CD14-positive monocyte (primary cell): ENCODE measurements around the gene CEP85L. TPM values are rescaled to one million over a fixed set of nuclear protein-coding genes. Genes with fewer than 3 reads are reported as not detected.

Experiments
- DNase-seq, 3 donors: peaks; one replicate each; pipeline ENCODE4 v3.0.0-alpha.2; 2011 to 2022
- H2AFZ ChIP-seq: 2 replicates; pipeline ENCODE4 v1.6.0; 2012; ENCODE audit warnings: mild to moderate bottlenecking, low read depth, low read length, inconsistent platforms; ENCODE audit not compliant: insufficient read depth, poor library complexity, severe bottlenecking
- H3K27ac ChIP-seq, 2 donors: 1 replicate in 1 of 2; 2 replicates in 1 of 2; pipeline ENCODE4 v1.5.1; 2012 to 2013; ENCODE audit warnings: low read length in 2 of 2, control low read depth in 1 of 2, inconsistent platforms in 1 of 2, low read depth in 1 of 2, mild to moderate bottlenecking in 1 of 2
- H3K27me3 ChIP-seq, 2 donors: one replicate each; pipeline versions ENCODE4 v1.6.0 to v1.6.1; 2011 to 2013; ENCODE audit warnings: low read length in 2 of 2; ENCODE audit not compliant: control insufficient read depth in 2 of 2, insufficient read depth in 2 of 2
- H3K36me3 ChIP-seq, 2 donors: replicated peaks in 1 of 2; 1 replicate in 1 of 2; 2 replicates in 1 of 2; pipeline versions ENCODE4 v1.5.1 to v1.6.1; 2012 to 2013; ENCODE audit warnings: low read length in 2 of 2, control low read depth in 1 of 2, inconsistent platforms in 1 of 2, mild to moderate bottlenecking in 1 of 2; ENCODE audit not compliant: insufficient read depth in 2 of 2, control insufficient read depth in 1 of 2
- H3K4me1 ChIP-seq, 2 donors: 1 replicate in 1 of 2; 2 replicates in 1 of 2; pipeline versions ENCODE4 v1.5.1 to v1.6.1; 2012 to 2013; ENCODE audit warnings: low read length in 2 of 2, control low read depth in 1 of 2, inconsistent platforms in 1 of 2, mild to moderate bottlenecking in 1 of 2, moderate library complexity in 1 of 2; ENCODE audit not compliant: insufficient read depth in 2 of 2, control insufficient read depth in 1 of 2
- H3K4me2 ChIP-seq: replicated peaks from 2 replicates; pipeline ENCODE3; 2012; ENCODE audit warnings: low read length, moderate library complexity, mild to moderate bottlenecking; ENCODE audit not compliant: poor library complexity, severe bottlenecking; ENCODE audit errors: extremely low read depth
- H3K4me3 ChIP-seq, 3 experiments: fragments of 200-600 bp in 1 of 3; sonication (generic) in 1 of 3; replicated peaks in 1 of 3; 1 replicate in 2 of 3; 2 replicates in 1 of 3; pipeline ENCODE4 v1.5.1; 2011 to 2013; ENCODE audit warnings: low read length in 3 of 3, mild to moderate bottlenecking in 3 of 3, control low read depth in 2 of 3, low read depth in 2 of 3, inconsistent platforms in 1 of 3, moderate library complexity in 1 of 3
- H3K79me2 ChIP-seq: 2 replicates; pipeline ENCODE4 v1.6.0; 2012; ENCODE audit warnings: mild to moderate bottlenecking, control low read depth, inconsistent platforms, low read length, moderate library complexity; ENCODE audit not compliant: insufficient read depth
- H3K9ac ChIP-seq: 2 replicates; pipeline ENCODE4 v1.6.0; 2017; ENCODE audit warnings: low read length, mild to moderate bottlenecking; ENCODE audit not compliant: insufficient read depth, poor library complexity, severe bottlenecking
- H3K9me3 ChIP-seq, 2 donors: replicated peaks in 1 of 2; 1 replicate in 1 of 2; 2 replicates in 1 of 2; pipeline versions ENCODE4 v1.5.1 to v1.6.1; 2012 to 2013; ENCODE audit warnings: low read length in 2 of 2, control low read depth in 1 of 2; ENCODE audit not compliant: control insufficient read depth in 1 of 2, insufficient read depth in 1 of 2
- H4K20me1 ChIP-seq: 2 replicates; pipeline ENCODE4 v1.6.0; 2012; ENCODE audit warnings: mild to moderate bottlenecking, low read length, control low read depth, moderate library complexity; ENCODE audit not compliant: insufficient read depth
- H3K27ac Mint-ChIP-seq, 7 donors: one replicate each; pipeline ENCODE4 v1.8.0; 2020; ENCODE audit warnings: mild to moderate bottlenecking in 7 of 7, mixed read lengths in 7 of 7, moderate library complexity in 6 of 7, inconsistent platforms in 2 of 7
- H3K27me3 Mint-ChIP-seq, 3 donors: one replicate each; pipeline ENCODE4 v1.8.0; 2021 to 2022; ENCODE audit warnings: low read depth in 3 of 3, mild to moderate bottlenecking in 3 of 3, mixed read lengths in 3 of 3, moderate library complexity in 3 of 3, inconsistent platforms in 1 of 3
- H3K36me3 Mint-ChIP-seq, 2 donors: one replicate each; pipeline ENCODE4 v1.8.0; 2020; ENCODE audit warnings: mixed read lengths in 2 of 2, inconsistent platforms in 1 of 2, mild to moderate bottlenecking in 1 of 2
- H3K4me1 Mint-ChIP-seq: one replicate; pipeline ENCODE4 v1.8.0; 2020; ENCODE audit warnings: mild to moderate bottlenecking, mixed read lengths
- H3K4me3 Mint-ChIP-seq, 2 donors: one replicate each; pipeline ENCODE4 v1.8.0; 2020; ENCODE audit warnings: mild to moderate bottlenecking in 2 of 2, mixed read lengths in 2 of 2, moderate library complexity in 1 of 2
- H3K9me3 Mint-ChIP-seq, 7 donors: one replicate each; pipeline ENCODE4 v1.8.0; 2020 to 2022; ENCODE audit warnings: mixed read lengths in 7 of 7, mild to moderate bottlenecking in 6 of 7, moderate library complexity in 6 of 7, inconsistent platforms in 2 of 7
- CTCF ChIP-seq: fragments of 200-600 bp; IDR thresholded peaks from one replicate; pipeline ENCODE4 v1.8.0; 2022; ENCODE audit warnings: antibody characterized with exemption, mild to moderate bottlenecking
- WGBS: methylation state at CpG from one replicate; pipeline ENCODE4 v1.1.5; 2013; ENCODE audit warnings: missing lambda C conversion rate; ENCODE audit not compliant: insufficient coverage; 5-methylcytosine and 5-hydroxymethylcytosine counted together
- intact Hi-C, 2 donors: fragments of 100-400 bp; cut with micrococcal nuclease; formaldehyde crosslinking; loops; one replicate each; pipeline versions ENCODE4 v1.15.0 to v1.15.1; 2023
- polyA plus RNA-seq, 3 donors: library from polyadenylated mRNA; depleted of rRNA in 1 of 3; unstranded in 2 of 3; stranded (reverse) in 1 of 3; fragments of 300-500 nt in 2 of 3; fragments of >200 nt in 1 of 3; fragmentation: Illumina TruSeq in 2 of 3; gene quantifications; 1 replicate in 2 of 3; 2 replicates in 1 of 3; pipeline ENCODE4 v1.2.3, GENCODE V29; 2012 to 2021

CEP85L gene
- polyA plus RNA-seq, 3 donors: 14.9 to 38.3 (median 19.6) TPM

GRCh38 chr6:118502169-118502568 is 149.2 kb downstream of the CEP85L start:
- no peaks in the 10 kb centered on the region for H3K9me3 ChIP-seq
- peaks cover 37 to 60% of the 10 kb centered on the region in 2 donors for H3K36me3 Mint-ChIP-seq
- H3K36me3 ChIP-seq: peaks cover 12 to 52% of the 10 kb centered on the region in 2 donors
- no peak overlapping the region for H3K4me2 ChIP-seq
- DNase-seq: no peak
- H3K27ac ChIP-seq: no peak overlapping the region
- H3K9me3 Mint-ChIP-seq: peaks cover 2 to 9% (median 6%) of the 10 kb centered on the region in 7 donors
- H3K4me1 ChIP-seq: no peaks in the 10 kb centered on the region
- no peak overlapping the region for H3K4me3 Mint-ChIP-seq
- no peak overlapping the region for H3K4me3 ChIP-seq
- H3K27ac Mint-ChIP-seq: no peak overlapping the region
- H3K9ac ChIP-seq: no peak overlapping the region
- no peaks in the 10 kb centered on the region for H3K27me3 ChIP-seq
- peaks cover 0 to 2% (median 0%) of the 10 kb centered on the region in 3 donors for H3K27me3 Mint-ChIP-seq
- H4K20me1 ChIP-seq: peaks cover 54% of the 10 kb centered on the region
- 40% methylated on average over 1 of the region's 2 CpGs for WGBS
- H2AFZ ChIP-seq: no peak overlapping the region
- no peaks in the 10 kb centered on the region for H3K79me2 ChIP-seq
- no peaks in the 10 kb centered on the region for H3K4me1 Mint-ChIP-seq
- intact Hi-C loops: no loop called here
- TF ChIP-seq CTCF: no peak

DNA sequence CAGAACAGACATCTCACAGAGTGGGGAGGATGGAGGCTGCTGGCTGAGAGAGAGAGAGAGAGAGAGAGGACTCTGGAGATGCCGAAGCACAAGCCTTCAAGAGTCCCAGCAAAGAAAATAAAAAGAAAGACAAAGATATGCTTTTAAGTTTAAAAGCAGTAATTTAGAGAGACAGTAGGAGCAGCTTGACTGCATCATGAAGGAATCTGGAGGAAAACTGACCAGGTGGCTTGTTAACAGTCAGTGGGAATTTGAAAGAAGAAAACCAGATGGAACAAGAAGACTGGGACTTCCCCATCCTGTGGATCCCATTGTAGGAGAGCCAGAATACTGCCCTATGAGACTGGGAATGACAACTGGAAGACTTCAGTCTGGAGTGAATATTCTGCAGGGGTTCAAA is 149.6 kb downstream of the CEP85L start:
- Mint-ChIP-seq H3K36me3 (peaks cover 37 to 60% of the 10 kb centered on the region in 2 donors), H3K27me3 (peaks cover 0 to 2% (median 0%) of the 10 kb centered on the region in 3 donors), H3K9me3 (peaks cover 2 to 9% (median 6%) of the 10 kb centered on the region in 7 donors), H3K4me1 (no peaks in the 10 kb centered on the region), H3K27ac (peak overlapping the region in 1 of 7 donors; percentile 5), H3K4me3 (no peak overlapping the region)
- no peak overlapping the region for H3K4me3 ChIP-seq
- no peak for TF ChIP-seq CTCF
- no peak for DNase-seq
- H3K4me1 ChIP-seq: no peaks in the 10 kb centered on the region
- H3K27me3 ChIP-seq: no peaks in the 10 kb centered on the region
- H4K20me1 ChIP-seq: peaks cover 54% of the 10 kb centered on the region
- H3K9ac ChIP-seq: no peak overlapping the region
- intact Hi-C loops: no loop called here
- no peak overlapping the region for H3K4me2 ChIP-seq
- H2AFZ ChIP-seq: no peak overlapping the region
- H3K27ac ChIP-seq: no peak overlapping the region
- H3K9me3 ChIP-seq: no peaks in the 10 kb centered on the region
- H3K36me3 ChIP-seq: peaks cover 12 to 55% of the 10 kb centered on the region in 2 donors
- 100% methylated on average over 1 of the region's 1 CpG for WGBS
- H3K79me2 ChIP-seq: no peaks in the 10 kb centered on the region
